Measurements from ENCODE around the gene DPYSL3. TPM values are rescaled to one million over a fixed set of nuclear protein-coding genes. Genes with fewer than 3 reads are reported as not detected.

The DPYSL3 gene
- total RNA-seq, 1 experiment from 2014 or later, result 24.8 TPM

DNA sequence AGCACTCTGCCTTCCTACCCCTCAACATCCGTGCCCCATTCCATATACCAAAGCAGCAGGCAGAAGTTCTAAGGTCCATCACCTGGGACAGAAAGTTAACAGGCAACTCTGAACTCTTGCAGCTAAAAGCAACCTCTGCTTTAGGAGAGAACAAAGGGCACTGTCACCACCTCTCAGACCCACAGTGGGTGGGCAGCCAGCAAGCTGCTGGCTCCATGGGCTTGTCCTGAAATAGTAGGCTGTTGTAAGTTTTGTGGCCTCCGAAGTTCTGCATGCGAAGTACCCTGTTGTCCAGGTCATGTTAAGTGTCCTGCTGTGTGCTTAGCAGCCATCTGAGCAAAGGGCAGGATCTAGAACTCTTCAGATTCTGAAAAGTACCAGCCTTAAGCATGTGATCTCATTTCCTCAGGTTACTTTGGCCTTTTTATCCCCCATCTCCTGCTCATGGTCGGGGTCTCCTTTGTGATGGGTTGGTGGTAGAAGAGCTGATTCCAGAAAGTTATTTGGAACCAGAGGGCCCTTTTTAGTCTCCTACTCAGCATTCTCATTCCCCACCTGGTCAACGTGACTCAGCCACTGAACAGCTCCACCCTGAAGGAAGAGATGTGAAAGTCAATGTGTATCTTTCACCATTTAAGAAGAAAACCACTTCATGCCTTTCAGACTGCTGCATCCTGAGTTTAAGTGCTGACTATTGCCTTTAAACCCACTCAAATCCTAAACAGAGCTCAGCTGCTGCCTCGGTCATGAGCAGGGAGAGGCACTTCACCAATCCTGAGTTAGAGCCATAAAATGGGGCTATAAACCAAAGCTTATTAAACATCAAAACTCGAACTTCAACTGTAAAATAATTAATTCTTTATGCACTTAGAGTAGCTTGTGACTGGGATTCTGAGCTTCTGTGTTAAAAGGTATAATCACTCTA is 121.4 kb downstream of the DPYSL3 start:
- Histone ChIP-seq H3K4me3 (ENCODE audit: low read depth, low read length, poor library complexity, severe bottlenecking) (no peak overlapping the region), H3K27ac (ENCODE audit: low read depth, low read length, poor library complexity, severe bottlenecking) (no peak overlapping the region), H3K36me3 (ENCODE audit: insufficient read depth, low read length, poor library complexity, severe bottlenecking) (no peaks in the 10 kb centered on the region), H3K27me3 (replicated peaks; ENCODE audit: insufficient read depth, low read depth, low read length, poor library complexity) (no peaks in the 10 kb centered on the region), H3K9me3 (ENCODE audit: low read depth, low read length, poor library complexity, severe bottlenecking) (no peaks in the 10 kb centered on the region), H3K4me1 (ENCODE audit: insufficient read depth, low read length, poor library complexity, severe bottlenecking) (peaks cover 6% of the 10 kb centered on the region)
- TF ChIP-seq EZH2 (IDR thresholded peaks at IDR 0.05; ENCODE audit: borderline replicate concordance, low read depth, low read length, poor library complexity, severe bottlenecking), result no peak
- TF ChIP-seq, protein P1, sequence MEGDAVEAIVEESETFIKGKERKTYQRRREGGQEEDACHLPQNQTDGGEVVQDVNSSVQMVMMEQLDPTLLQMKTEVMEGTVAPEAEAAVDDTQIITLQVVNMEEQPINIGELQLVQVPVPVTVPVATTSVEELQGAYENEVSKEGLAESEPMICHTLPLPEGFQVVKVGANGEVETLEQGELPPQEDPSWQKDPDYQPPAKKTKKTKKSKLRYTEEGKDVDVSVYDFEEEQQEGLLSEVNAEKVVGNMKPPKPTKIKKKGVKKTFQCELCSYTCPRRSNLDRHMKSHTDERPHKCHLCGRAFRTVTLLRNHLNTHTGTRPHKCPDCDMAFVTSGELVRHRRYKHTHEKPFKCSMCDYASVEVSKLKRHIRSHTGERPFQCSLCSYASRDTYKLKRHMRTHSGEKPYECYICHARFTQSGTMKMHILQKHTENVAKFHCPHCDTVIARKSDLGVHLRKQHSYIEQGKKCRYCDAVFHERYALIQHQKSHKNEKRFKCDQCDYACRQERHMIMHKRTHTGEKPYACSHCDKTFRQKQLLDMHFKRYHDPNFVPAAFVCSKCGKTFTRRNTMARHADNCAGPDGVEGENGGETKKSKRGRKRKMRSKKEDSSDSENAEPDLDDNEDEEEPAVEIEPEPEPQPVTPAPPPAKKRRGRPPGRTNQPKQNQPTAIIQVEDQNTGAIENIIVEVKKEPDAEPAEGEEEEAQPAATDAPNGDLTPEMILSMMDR (conservative IDR thresholded peaks at IDR 0.05; ENCODE audit: low read depth, low read length), result no peak
- BruUV-seq (replicated peaks), result no TSS peak
- no peak for DNase-seq (ENCODE audit: low spot score)
- CTCF ChIA-PET, result no interaction called here
- intact Hi-C loops (cut with micrococcal nuclease; ENCODE audit: unreplicated experiment), result no loop called here
- POLR2A ChIA-PET (ENCODE audit: low non-redundant PET), result no interaction called here

DNA sequence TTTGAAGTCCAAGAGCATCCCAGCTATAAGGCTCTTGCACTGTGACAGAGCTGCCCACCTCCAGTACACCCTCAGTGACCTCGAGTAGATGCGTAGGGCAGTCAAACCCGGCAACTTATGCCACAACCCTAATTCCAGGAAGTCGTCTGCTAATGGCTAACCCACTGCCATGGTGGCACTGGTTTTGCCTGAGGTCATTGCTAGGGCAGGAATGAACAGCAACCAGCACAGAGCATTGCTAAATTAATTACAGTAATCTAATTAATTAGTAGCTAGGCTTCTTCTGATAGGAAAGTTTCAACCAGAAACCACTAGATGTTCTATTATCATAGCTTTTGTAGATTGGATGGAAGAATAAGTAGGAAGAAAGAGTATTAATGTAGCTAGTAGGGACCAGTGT is 122.8 kb downstream of the DPYSL3 start:
- Histone ChIP-seq H3K27me3 (replicated peaks; ENCODE audit: insufficient read depth, low read depth, low read length, poor library complexity) (no peaks in the 10 kb centered on the region), H3K4me1 (ENCODE audit: insufficient read depth, low read length, poor library complexity, severe bottlenecking) (peaks cover 6% of the 10 kb centered on the region), H3K27ac (ENCODE audit: low read depth, low read length, poor library complexity, severe bottlenecking) (no peak overlapping the region), H3K9me3 (ENCODE audit: low read depth, low read length, poor library complexity, severe bottlenecking) (no peaks in the 10 kb centered on the region), H3K4me3 (ENCODE audit: low read depth, low read length, poor library complexity, severe bottlenecking) (no peak overlapping the region), H3K36me3 (ENCODE audit: insufficient read depth, low read length, poor library complexity, severe bottlenecking) (no peaks in the 10 kb centered on the region)
- no peak for DNase-seq (ENCODE audit: low spot score)
- ChIA-PET CTCF (no interaction called here), POLR2A (ENCODE audit: low non-redundant PET) (no interaction called here)
- intact Hi-C loops (cut with micrococcal nuclease; ENCODE audit: unreplicated experiment), result no loop called here
- TF ChIP-seq, protein P1 (conservative IDR thresholded peaks at IDR 0.05; ENCODE audit: low read depth, low read length), result no peak
- TF ChIP-seq EZH2 (IDR thresholded peaks at IDR 0.05; ENCODE audit: borderline replicate concordance, low read depth, low read length, poor library complexity, severe bottlenecking), result no peak
- BruUV-seq (replicated peaks), result no TSS peak

DNA sequence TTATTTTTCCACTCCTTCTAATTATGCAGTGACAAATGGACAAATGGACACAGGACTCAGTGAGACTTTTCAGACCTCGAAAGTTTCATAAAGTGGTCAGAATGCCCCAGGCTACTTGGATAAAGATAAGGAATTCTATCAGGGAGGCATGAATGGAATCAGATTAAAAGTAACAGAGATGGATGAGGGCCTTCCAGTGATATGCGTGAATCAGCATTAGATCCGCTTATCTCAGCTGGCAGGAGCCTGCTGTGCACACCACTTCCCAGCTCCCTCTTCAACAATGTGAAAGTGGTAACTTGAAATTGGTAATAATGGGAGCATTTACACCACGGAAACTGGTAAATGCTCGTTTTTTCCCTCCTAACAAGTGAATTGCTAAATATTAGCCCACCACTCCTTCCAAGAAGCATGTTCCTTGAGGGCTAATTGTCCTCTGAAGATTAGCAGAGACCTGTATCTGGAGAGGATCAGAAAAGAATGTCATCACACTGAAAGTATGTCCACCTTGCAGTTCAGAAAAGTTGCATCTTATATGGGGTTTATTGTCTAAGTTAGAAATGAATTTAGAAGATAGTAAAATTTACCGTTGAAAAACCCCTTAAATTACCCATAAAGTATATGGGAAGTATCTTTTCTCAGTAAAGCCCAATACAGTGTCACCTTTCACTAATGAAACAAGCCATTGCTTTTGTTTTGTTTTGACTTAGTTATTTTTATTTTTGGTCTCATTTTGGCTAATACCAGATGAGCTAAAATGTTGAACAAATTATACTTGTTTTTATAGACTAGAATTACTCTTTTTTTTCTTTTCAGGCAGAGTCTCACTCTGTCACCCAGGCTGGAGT is 125.3 kb downstream of the DPYSL3 start:
- DNase-seq (ENCODE audit: low spot score), result peak; percentile 68
- POLR2A ChIA-PET (ENCODE audit: low non-redundant PET), result no interaction called here

More for the DNA sequence above, 125.3 kb downstream of the DPYSL3 start:
- Histone ChIP-seq H3K27ac (ENCODE audit: low read depth, low read length, poor library complexity, severe bottlenecking) (no peak overlapping the region), H3K9me3 (ENCODE audit: low read depth, low read length, poor library complexity, severe bottlenecking) (no peaks in the 10 kb centered on the region), H3K4me1 (ENCODE audit: insufficient read depth, low read length, poor library complexity, severe bottlenecking) (peaks cover 6% of the 10 kb centered on the region), H3K4me3 (ENCODE audit: low read depth, low read length, poor library complexity, severe bottlenecking) (no peak overlapping the region), H3K36me3 (ENCODE audit: insufficient read depth, low read length, poor library complexity, severe bottlenecking) (no peaks in the 10 kb centered on the region), H3K27me3 (replicated peaks; ENCODE audit: insufficient read depth, low read depth, low read length, poor library complexity) (peaks cover 4% of the 10 kb centered on the region)
- BruUV-seq (replicated peaks), result no TSS peak
- TF ChIP-seq, protein P1 (conservative IDR thresholded peaks at IDR 0.05; ENCODE audit: low read depth, low read length), result no peak
- TF ChIP-seq EZH2 (IDR thresholded peaks at IDR 0.05; ENCODE audit: borderline replicate concordance, low read depth, low read length, poor library complexity, severe bottlenecking), result no peak
- CTCF ChIA-PET, result no interaction called here
- intact Hi-C loops (cut with micrococcal nuclease; ENCODE audit: unreplicated experiment), result no loop called here
